ENCODE measurements around the gene OR7D4. TPM values are rescaled to one million over a fixed set of nuclear protein-coding genes. Genes with fewer than 3 reads are reported as not detected.

The OR7D4 gene
- polyA plus RNA-seq, 1 experiment, result not detected

DNA sequence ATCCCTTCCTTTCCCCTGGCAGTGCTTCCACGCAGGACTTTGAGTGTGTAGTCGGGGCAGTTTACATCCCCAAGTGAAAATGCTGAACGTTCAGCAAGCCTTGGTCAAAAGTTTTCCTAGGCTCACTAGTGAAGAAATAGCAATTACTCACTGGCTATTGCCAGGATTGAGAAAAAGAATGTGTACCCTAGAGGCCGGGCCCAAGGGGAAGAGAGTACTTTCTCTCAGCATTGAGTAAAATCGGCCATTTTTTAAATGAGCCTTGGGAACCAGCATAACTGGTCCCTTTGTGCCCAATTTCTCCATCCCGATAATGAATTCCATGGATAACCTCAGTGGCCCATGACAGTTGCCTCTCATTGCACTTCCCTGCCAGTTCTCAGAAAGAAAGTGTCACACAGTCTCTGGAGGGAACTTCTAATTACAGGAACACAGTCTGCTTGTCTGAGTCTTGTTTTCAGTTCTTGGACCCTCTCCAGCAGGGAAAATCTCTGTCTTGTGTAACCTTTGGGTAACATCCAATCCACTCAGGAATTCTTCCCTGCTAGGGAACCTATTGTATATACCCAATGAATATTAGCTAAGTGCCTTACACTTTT lies 47.9 kb downstream of the OR7D4 start:
- CTCF ChIA-PET, result no interaction called here
- no peak for DNase-seq (ENCODE audit: low read depth)
- POLR2A ChIA-PET, result no interaction called here
- TF ChIP-seq, protein P1, sequence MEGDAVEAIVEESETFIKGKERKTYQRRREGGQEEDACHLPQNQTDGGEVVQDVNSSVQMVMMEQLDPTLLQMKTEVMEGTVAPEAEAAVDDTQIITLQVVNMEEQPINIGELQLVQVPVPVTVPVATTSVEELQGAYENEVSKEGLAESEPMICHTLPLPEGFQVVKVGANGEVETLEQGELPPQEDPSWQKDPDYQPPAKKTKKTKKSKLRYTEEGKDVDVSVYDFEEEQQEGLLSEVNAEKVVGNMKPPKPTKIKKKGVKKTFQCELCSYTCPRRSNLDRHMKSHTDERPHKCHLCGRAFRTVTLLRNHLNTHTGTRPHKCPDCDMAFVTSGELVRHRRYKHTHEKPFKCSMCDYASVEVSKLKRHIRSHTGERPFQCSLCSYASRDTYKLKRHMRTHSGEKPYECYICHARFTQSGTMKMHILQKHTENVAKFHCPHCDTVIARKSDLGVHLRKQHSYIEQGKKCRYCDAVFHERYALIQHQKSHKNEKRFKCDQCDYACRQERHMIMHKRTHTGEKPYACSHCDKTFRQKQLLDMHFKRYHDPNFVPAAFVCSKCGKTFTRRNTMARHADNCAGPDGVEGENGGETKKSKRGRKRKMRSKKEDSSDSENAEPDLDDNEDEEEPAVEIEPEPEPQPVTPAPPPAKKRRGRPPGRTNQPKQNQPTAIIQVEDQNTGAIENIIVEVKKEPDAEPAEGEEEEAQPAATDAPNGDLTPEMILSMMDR (IDR thresholded peaks at IDR 0.05; ENCODE audit: insufficient read depth, low read depth, low read length), result no peak
- no peak overlapping the region for H3K4me3 ChIP-seq (ENCODE audit: low read depth, low read length)
- no peaks in the 10 kb centered on the region for H3K36me3 ChIP-seq (ENCODE audit: control insufficient read depth, insufficient read depth, low read length)
- H3K27me3 ChIP-seq (ENCODE audit: control insufficient read depth, insufficient read depth, low read length), result no peaks in the 10 kb centered on the region

DNA sequence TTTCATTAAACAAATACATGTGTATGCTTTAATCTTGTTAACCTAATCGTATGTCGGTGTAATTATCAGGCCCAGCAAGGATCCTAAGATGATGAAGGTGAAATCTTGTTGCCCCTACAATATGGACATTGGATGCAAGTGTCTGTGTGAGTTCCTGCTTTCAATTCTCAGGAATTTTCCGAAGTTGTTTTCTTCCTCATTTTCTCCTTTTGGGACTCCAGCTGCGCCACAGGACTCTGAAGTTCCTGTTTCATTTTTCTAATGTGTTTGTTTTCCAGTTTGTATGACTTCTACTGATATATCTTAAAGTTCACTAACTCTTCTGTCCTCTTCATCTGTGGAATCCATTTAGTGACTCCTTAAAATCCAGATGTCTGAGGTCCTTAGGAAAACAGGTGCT lies 52.5 kb downstream of the OR7D4 start:
- ChIA-PET CTCF (no interaction called here), POLR2A (no interaction called here)
- DNase-seq (ENCODE audit: low read depth), result no peak
- Histone ChIP-seq H3K36me3 (ENCODE audit: control insufficient read depth, insufficient read depth, low read length) (no peaks in the 10 kb centered on the region), H3K4me3 (ENCODE audit: low read depth, low read length) (no peak overlapping the region), H3K27me3 (ENCODE audit: control insufficient read depth, insufficient read depth, low read length) (no peaks in the 10 kb centered on the region)
- TF ChIP-seq, protein P1 (IDR thresholded peaks at IDR 0.05; ENCODE audit: insufficient read depth, low read depth, low read length), result no peak

DNA sequence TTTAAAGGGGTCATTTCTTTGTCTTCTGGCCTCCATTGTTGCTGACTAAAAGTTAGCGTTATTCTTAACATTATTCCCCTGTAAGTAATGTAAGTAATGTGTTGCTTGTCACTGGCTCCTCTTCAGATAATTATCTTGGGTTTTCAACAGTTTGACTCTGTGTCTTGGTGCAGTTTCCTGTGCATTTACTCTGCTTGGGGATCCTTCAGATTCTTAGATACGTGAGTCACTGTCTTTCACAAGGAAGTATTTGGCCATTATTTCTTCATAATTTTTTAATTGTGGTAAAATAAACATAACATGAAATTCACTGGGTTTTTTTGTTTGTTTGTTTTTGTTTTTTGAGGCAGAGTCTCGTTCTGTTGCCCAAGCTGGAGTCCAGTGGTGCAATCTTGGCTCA lies 54.1 kb downstream of the OR7D4 start:
- no peak overlapping the region for H3K4me3 ChIP-seq (ENCODE audit: low read depth, low read length)
- peaks cover 10% of the 10 kb centered on the region for H3K36me3 ChIP-seq (ENCODE audit: control insufficient read depth, insufficient read depth, low read length)
- ChIA-PET CTCF (no interaction called here), POLR2A (no interaction called here)
- no peaks in the 10 kb centered on the region for H3K27me3 ChIP-seq (ENCODE audit: control insufficient read depth, insufficient read depth, low read length)
- DNase-seq (ENCODE audit: low read depth), result no peak
- TF ChIP-seq, protein P1 (IDR thresholded peaks at IDR 0.05; ENCODE audit: insufficient read depth, low read depth, low read length), result no peak

DNA sequence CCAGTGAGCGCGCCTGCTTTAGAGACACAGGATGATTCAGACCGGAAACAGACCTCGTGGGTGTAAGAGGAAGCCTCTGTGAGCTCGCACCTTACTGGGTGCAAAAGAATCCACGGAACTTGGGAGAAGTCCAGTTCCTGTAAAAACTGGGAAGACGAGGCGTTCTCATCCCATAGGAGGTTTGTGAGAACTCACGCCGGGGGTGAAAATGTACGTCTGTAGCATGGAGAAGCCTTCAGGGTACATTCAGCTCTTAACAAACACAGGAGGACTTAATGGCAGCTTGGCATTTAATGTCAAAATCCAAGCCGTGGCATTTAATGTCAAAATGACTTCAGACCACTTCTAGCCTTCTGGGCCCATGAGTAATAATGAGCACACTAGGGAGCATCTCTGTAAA lies 58.0 kb downstream of the OR7D4 start:
- TF ChIP-seq, protein P1 (IDR thresholded peaks at IDR 0.05; ENCODE audit: insufficient read depth, low read depth, low read length), result no peak
- CTCF ChIA-PET, result no interaction called here
- Histone ChIP-seq H3K27me3 (ENCODE audit: control insufficient read depth, insufficient read depth, low read length) (no peaks in the 10 kb centered on the region), H3K36me3 (ENCODE audit: control insufficient read depth, insufficient read depth, low read length) (peaks cover 31% of the 10 kb centered on the region), H3K4me3 (ENCODE audit: low read depth, low read length) (no peak overlapping the region)
- POLR2A ChIA-PET, result no interaction called here
- DNase-seq (ENCODE audit: low read depth), result no peak

Other genes with a start within 250 kb of the OR7D4 start
- gene MUC16, start 209.2 kb downstream of the OR7D4 start, polyA plus RNA-seq (2011; rRNA removed), result not detected in 2 replicates
- gene OR1M1, start 132.5 kb downstream of the OR7D4 start, polyA plus RNA-seq (2011; rRNA removed), result not detected in 2 replicates
- gene OR7G2, start 112.1 kb downstream of the OR7D4 start, polyA plus RNA-seq (2011; rRNA removed), result not detected in 2 replicates
- gene OR7G1, start 103.8 kb downstream of the OR7D4 start, polyA plus RNA-seq (2011; rRNA removed), result not detected in 2 replicates
- gene OR7G3, start 92.6 kb downstream of the OR7D4 start, polyA plus RNA-seq (2011; rRNA removed), result not detected in 2 replicates
- 15.1 and 16.2 TPM in 2 replicates for gene ZNF317, start 79.2 kb downstream of the OR7D4 start, polyA plus RNA-seq (2011; rRNA removed)
- not detected in 2 replicates for gene OR7D2, start 40.6 kb downstream of the OR7D4 start, polyA plus RNA-seq (2011; rRNA removed)
- gene OR7E24, start 31.3 kb upstream of the OR7D4 start, polyA plus RNA-seq (2011; rRNA removed), result not detected in 2 replicates
- 2.1 and 3.4 TPM in 2 replicates for gene ZNF699, start 90.2 kb upstream of the OR7D4 start, polyA plus RNA-seq (2011; rRNA removed)
- 8.2 and 15.6 TPM in 2 replicates for gene ZNF559, start 104.6 kb upstream of the OR7D4 start, polyA plus RNA-seq (2011; rRNA removed)
- 0.94 and 1.9 TPM in 2 replicates for gene ZNF177, start 143.4 kb upstream of the OR7D4 start, polyA plus RNA-seq (2011; rRNA removed)
- 16.6 and 21.4 TPM in 2 replicates for gene ZNF266, start 216.0 kb upstream of the OR7D4 start, polyA plus RNA-seq (2011; rRNA removed)

Data from BJ (cell line).